GM18505 (cell line): ENCODE results near the gene ERC2.

Source experiments
- ATAC-seq: cut with Tn5 transposase; IDR thresholded peaks from one replicate; pipeline ENCODE4 v1.9.1; 2021; ENCODE audit not compliant: unreplicated experiment
- POLR2A ChIP-seq: IDR thresholded peaks from 4 replicates; pipeline ENCODE4 v1.6.1; 2011; ENCODE audit warnings: borderline replicate concordance; ENCODE audit not compliant: insufficient read depth, insufficient read length; ENCODE audit errors: extremely low read depth

Gene ERC2

DNA sequence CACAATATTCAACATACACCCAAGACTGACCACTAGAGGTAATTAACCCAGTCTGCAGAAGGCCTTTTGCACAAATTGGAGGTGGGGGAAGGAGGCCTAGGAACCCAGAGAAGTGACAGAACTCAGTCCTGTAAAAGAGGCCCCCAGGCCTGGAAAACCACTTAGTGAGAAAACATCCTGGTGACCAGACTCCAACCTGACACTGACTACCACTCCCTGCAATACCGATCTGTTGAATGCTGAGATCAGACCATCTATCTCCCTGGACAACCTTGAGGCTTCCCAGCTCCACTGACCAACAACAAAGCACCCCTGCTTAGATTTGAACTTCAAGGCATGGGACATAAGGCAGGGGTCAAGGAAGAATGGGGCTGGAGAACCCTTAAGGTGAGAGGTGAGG is 719.2 kb downstream of the ERC2 start:
- ATAC-seq = no peak
- no peak for TF ChIP-seq POLR2A

DNA sequence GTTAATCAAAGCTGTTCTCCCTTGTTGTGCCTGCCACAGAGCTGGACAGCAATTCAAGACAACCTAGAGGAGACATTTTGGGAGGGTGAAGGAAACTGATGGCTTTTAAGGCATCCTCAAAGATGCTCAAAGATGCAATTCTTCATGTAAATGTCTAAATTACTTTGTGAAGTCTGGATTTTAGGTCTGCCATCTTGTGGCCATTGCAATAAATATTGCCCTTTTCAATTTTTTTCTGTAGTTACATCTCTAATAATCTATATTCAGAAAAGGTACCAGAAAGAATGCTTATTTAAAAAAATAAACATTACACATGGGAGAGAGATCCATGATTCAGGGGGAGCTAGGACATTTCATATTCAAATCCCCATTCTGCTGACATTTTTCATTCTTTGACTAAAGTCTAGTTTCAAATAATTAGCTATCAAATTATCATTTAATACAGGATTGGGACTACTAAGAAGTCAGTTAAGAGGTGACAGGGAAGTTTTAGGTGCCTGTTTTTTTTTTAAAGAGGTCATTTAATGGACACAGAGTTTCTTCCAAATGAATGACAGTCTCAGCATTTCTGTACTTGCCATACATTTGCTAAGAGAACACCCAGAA is 721.4 kb downstream of the ERC2 start:
- no peak for ATAC-seq
- no peak for TF ChIP-seq POLR2A

DNA sequence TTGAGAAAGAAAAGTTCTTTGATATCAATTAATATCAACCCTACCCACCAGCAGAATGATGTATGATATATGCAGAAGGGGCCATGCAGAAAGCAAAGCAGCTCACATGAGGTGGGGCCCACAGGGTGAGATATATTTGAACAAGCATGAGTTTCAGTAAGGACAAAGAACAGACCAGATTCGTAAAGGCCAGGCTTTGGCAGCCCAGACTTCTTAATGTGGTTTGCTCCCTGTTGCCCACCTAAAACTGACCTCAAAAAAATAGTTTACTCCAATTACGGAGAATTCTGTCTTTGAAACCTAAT is 725.5 kb downstream of the ERC2 start:
- no peak for ATAC-seq
- no peak for TF ChIP-seq POLR2A

DNA sequence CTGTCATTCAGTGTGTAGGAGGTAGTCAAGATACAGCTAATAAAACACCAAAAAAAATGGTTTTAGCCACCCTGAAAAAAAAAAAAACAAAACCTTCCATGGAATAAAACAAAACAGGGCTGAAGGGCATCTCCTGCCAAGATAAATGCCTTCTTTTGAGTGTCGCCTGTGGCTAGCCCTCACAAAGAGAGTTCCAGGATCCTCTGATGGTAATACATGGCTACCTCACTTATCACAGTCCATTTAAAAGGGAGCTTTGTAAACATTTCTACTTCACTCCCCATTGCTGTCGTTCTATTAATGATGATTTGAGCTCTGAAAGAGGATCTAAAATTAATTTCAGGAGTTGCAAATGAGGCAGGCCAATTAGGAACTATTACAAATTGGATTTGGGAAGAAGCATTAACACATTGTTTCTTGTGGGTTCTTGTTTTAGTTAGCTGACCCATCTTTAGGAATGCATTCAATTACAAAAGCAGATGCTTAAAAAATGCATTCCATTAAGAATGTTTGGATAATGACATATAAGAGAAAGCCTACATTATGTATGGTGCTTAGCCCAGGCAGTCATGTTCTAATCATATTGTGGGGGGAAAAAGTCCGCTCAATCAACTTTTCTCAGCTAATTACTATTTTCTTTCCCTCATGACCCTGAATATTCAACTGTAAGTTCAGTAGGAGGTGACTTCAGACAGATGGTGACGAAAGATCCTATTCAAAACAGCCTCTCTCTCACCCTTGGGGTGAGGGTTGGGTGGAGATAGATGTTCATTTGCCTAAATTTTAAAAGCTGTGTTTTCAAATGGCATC is 726.0 kb downstream of the ERC2 start:
- ATAC-seq = no peak
- TF ChIP-seq POLR2A = no peak

DNA sequence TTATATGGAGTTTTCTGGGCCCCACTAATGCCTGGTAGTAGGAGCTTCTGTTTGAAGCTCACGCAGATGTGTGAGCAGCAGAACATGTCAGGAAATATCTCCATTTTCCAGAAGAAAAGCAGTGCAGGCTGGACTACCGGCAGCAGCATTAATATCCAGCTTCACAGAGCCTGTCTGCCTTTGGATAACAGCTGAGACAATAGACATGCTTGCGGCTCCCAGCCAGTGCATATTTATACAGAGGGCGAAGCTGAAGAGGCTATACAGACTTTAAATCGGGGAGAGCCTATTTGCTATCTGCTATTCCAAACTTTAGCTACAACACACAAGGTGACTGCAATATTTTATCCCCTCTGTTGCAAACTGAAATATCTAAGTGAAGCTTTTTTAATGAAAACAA is 731.1 kb downstream of the ERC2 start:
- TF ChIP-seq POLR2A = no peak
- ATAC-seq = no peak

DNA sequence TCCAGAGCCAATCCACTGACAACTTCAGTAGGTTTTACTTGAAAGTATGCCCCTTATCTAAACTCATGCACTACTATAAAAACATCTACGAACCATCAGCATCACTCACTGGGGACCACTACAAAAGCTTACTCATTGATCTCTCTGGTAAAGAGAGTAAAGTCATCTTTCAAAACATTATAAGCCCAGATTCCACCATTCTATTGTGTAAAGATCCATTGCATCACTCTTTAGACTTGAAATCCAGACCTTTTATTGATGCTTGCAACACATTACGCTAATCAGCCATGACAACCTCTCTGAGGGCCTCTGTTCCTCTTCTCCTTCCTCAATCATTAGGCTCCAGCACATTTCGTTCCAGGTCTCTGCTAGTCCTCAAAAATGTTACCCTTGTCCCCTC is 732.3 kb downstream of the ERC2 start:
- ATAC-seq = no peak
- TF ChIP-seq POLR2A = no peak

DNA sequence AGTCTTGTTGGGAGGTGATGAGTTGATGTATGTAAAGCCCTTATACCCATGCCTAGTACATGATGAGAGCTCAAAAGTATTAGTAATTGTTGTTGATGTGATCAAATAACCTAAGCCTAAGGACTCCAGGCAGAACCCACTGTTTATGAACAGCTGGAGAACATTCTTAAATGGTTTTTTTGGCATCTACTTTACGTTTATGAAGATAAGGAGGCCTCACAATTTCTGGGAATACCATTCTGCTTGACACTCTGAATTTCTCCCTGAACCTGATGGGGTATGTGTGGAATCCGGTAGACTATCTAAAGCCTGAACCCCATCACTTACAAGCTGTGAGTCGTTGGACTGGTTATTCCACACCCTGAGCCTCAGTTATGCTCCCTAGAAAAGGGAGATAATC is 736.5 kb downstream of the ERC2 start:
- TF ChIP-seq POLR2A = no peak
- ATAC-seq = no peak

DNA sequence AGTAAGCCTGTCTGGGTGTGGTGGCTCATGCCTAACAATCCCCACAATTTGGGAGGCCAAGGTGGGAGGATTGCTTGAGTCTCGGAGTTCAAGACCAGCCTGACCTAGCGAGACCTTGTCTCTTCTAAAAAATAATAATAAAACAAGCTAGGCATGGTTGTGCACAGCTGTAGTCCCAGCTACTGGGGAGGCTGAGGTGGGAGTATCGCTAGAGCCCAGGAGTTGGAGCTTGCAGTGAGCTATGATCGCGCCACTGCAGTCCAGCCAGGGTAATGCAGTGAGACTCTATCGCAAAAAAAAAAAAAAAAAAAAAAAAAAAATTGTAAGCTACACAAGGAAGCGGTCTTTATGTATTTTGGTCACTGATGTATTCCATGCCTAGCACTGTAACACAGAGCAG is 738.7 kb downstream of the ERC2 start:
- no peak for ATAC-seq
- TF ChIP-seq POLR2A = no peak

DNA sequence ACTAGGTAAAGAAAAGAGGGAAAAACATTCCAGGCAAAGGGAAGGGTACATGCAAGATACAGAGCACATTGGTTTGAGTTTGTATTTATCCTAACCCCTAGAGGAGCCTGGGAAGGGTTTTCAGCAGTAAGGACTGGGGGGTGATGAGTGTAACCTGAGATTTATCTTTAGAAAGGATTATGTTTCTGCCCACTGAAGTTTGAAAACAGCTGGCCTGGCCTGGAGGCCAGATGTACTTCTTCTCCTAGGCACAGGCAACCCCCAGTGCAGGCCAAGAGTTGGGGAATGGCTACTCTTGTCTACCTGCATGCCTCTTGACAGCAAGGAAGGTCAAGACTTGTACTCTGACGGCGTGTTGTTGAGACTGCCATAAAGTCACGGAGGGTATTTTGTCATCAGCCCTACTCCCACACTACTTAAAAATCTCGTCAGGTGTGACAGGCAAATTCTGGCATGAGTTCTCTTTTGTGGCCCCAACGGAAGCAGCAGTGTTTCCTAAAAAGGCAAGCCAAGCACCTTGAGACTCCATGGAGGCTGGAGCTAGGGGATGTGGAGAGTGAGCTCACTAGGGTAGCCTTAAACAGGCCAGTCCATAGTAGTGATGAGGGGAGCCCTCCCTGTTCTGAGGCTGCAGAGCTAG is 739.7 kb downstream of the ERC2 start:
- ATAC-seq = no peak
- TF ChIP-seq POLR2A = no peak

DNA sequence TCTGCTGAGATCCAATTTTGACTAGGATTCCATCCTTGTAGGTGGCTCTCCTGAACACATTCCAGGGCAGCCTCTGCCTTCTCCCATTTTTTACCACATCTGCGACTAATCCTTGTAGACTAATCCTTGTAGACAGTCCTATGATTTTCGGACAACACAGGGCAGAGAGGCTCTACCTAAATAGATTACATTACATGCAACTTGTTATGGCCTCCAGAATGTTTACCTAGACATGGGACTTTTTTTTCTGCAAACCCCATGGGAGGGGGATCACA is 741.8 kb downstream of the ERC2 start:
- no peak for ATAC-seq
- no peak for TF ChIP-seq POLR2A

DNA sequence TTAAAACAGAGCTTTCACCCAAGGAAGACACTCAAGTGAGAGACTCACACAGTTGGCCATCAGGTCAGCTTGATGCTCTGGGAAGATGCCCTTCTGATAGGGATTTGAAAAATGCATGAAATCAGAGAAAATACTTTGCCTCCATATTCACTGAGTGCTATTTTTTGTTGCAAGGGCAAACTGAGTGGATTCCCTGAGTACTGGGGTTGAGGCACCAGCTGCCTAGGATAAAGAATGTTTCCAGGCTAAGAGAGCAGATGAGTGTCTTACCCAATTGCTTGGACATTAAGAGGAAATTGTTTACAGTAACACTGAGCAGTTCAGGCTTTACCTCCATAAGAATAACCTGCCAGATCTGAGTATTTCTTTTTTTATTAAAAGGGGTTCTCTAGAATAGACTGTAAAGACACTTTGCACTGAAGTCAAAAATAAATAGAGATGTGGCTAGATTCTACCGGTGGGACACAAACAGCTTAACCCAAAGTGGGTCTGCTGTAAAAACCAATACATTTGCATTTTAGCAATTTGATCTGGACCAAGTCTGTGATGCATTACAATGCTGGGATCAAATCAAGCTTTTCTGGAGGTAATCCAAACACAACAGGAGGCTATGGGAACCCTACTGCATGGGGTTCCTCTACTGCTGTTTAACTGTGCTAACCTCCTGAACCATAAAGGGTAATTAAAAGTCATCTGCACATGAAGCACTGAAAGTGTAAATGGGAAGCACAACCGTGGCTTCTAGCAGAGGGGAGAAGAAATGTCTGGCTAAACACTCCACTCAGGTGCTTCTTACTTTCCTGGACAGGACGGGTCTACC is 742.4 kb downstream of the ERC2 start:
- no peak for TF ChIP-seq POLR2A
- ATAC-seq = no peak

DNA sequence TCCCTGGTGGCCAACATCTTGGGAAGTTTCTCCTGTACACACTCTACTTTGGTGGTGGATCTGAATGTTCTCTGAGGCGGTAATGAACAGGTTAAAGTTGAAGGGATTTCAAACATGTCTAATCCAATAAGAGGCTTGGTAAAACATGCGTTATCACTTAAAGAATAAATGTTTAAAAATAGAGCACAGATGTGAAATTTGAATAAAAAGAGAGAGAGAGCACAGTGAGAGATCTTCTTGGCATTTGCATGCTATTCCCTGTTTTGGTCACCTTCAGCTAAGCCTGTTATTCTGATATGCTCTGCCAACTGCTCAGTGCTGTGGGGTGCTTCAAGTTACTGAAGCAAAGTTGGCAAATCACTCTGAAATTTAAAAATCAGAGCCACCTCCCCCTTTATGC is 743.4 kb downstream of the ERC2 start:
- no peak for TF ChIP-seq POLR2A
- ATAC-seq = peak; percentile 62

DNA sequence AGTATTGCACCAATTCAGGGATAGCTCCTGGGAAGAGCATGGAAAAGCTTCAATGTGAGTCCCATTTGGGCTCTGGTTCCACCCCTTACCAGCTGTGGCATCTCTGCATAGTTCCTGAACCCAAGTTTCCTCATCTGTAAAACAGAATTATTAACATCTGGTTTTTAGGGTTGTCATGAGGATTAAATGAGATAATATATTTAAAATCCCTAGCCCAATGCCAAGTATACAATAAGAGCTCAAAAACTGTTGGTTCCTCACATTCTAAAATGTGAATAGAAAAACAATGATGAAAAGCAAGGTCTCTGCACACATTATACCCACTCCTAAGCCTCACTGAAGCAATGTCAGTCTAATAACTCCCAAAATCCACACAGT is 743.9 kb downstream of the ERC2 start:
- ATAC-seq = no peak

More for the DNA sequence above, 743.9 kb downstream of the ERC2 start:
- no peak for TF ChIP-seq POLR2A
